Effector memory CD4-positive, alpha-beta T cell (primary cell): ENCODE data around the gene LRRC7.

Experiments
- DNase-seq, 3 donors: peaks; one replicate each; pipeline ENCODE4 v3.0.0-alpha.2; 2020
- H3K27ac ChIP-seq: 2 replicates; pipeline ENCODE4 v1.7.0; 2013; ENCODE audit warnings: mild to moderate bottlenecking, low read length, moderate library complexity; ENCODE audit not compliant: insufficient read depth, poor library complexity, severe bottlenecking
- H3K27me3 ChIP-seq: replicated peaks from 2 replicates; pipeline ENCODE4 v1.7.0; 2013; ENCODE audit warnings: mild to moderate bottlenecking, low read length; ENCODE audit not compliant: insufficient read depth, control insufficient read depth, poor library complexity, severe bottlenecking
- H3K36me3 ChIP-seq: 2 replicates; pipeline ENCODE4 v1.7.0; 2013; ENCODE audit warnings: mild to moderate bottlenecking, low read length, moderate library complexity; ENCODE audit not compliant: control insufficient read depth, insufficient read depth
- H3K4me1 ChIP-seq: 2 replicates; pipeline ENCODE4 v1.7.0; 2013; ENCODE audit warnings: low read length, mild to moderate bottlenecking; ENCODE audit not compliant: control insufficient read depth, insufficient read depth, poor library complexity, severe bottlenecking
- H3K4me3 ChIP-seq: 2 replicates; pipeline ENCODE4 v1.7.0; 2013; ENCODE audit warnings: low read length, low read depth, mild to moderate bottlenecking; ENCODE audit not compliant: insufficient read depth, poor library complexity, severe bottlenecking
- H3K9me3 ChIP-seq: 2 replicates; pipeline ENCODE4 v1.7.0; 2013; ENCODE audit warnings: mild to moderate bottlenecking, low read length, moderate library complexity; ENCODE audit not compliant: control insufficient read depth

The LRRC7 gene

GRCh38 chr1:69791311-69791710, 223.6 kb downstream of the LRRC7 start:
- Histone ChIP-seq H3K4me3 (no peak overlapping the region), H3K4me1 (no peaks in the 10 kb centered on the region), H3K27ac (no peak overlapping the region), H3K36me3 (no peaks in the 10 kb centered on the region), H3K27me3 (no peaks in the 10 kb centered on the region), H3K9me3 (no peaks in the 10 kb centered on the region)
- DNase-seq: no peak

- H3K27ac ChIP-seq: no peak overlapping the region
- DNase-seq: no peak
- no peaks in the 10 kb centered on the region for H3K36me3 ChIP-seq
- H3K4me1 ChIP-seq: no peaks in the 10 kb centered on the region
- no peaks in the 10 kb centered on the region for H3K27me3 ChIP-seq
- H3K9me3 ChIP-seq: no peaks in the 10 kb centered on the region
- no peak overlapping the region for H3K4me3 ChIP-seq
Measured at GRCh38 chr1:69794831-69795230, 227.1 kb downstream of the LRRC7 start.

GRCh38 chr1:69814926-69815325, 247.2 kb downstream of the LRRC7 start:
- Histone ChIP-seq H3K9me3 (no peaks in the 10 kb centered on the region), H3K36me3 (no peaks in the 10 kb centered on the region), H3K4me1 (no peaks in the 10 kb centered on the region), H3K27me3 (no peaks in the 10 kb centered on the region), H3K4me3 (no peak overlapping the region), H3K27ac (no peak overlapping the region)
- no peak for DNase-seq

GRCh38 chr1:69824932-69825331, 257.2 kb downstream of the LRRC7 start:
- no peak for DNase-seq

GRCh38 chr1:69827732-69828131, 260.0 kb downstream of the LRRC7 start:
- Histone ChIP-seq H3K9me3 (no peaks in the 10 kb centered on the region), H3K4me1 (no peaks in the 10 kb centered on the region), H3K36me3 (no peaks in the 10 kb centered on the region), H3K4me3 (no peak overlapping the region), H3K27ac (no peak overlapping the region), H3K27me3 (no peaks in the 10 kb centered on the region)
- DNase-seq: no peak

More at GRCh38 chr1:69824932-69825331, 257.2 kb downstream of the LRRC7 start:
- no peaks in the 10 kb centered on the region for H3K27me3 ChIP-seq
- no peaks in the 10 kb centered on the region for H3K4me1 ChIP-seq
- no peaks in the 10 kb centered on the region for H3K9me3 ChIP-seq
- no peaks in the 10 kb centered on the region for H3K36me3 ChIP-seq
- no peak overlapping the region for H3K4me3 ChIP-seq
- no peak overlapping the region for H3K27ac ChIP-seq

- no peaks in the 10 kb centered on the region for H3K4me1 ChIP-seq
- H3K4me3 ChIP-seq: no peak overlapping the region
- no peak overlapping the region for H3K27ac ChIP-seq
- no peaks in the 10 kb centered on the region for H3K36me3 ChIP-seq
- no peaks in the 10 kb centered on the region for H3K9me3 ChIP-seq
- DNase-seq: no peak
- H3K27me3 ChIP-seq: no peaks in the 10 kb centered on the region
Measured at GRCh38 chr1:69833536-69833935, 265.8 kb downstream of the LRRC7 start.

- Histone ChIP-seq H3K27me3 (no peaks in the 10 kb centered on the region), H3K36me3 (no peaks in the 10 kb centered on the region), H3K27ac (no peak overlapping the region), H3K4me3 (no peak overlapping the region), H3K9me3 (no peaks in the 10 kb centered on the region), H3K4me1 (no peaks in the 10 kb centered on the region)
- DNase-seq: no peak
Measured at GRCh38 chr1:69834336-69834735, 266.6 kb downstream of the LRRC7 start.

GRCh38 chr1:69835955-69836354, 268.2 kb downstream of the LRRC7 start:
- no peaks in the 10 kb centered on the region for H3K9me3 ChIP-seq
- no peak overlapping the region for H3K4me3 ChIP-seq
- no peaks in the 10 kb centered on the region for H3K27me3 ChIP-seq
- DNase-seq: no peak
- H3K36me3 ChIP-seq: no peaks in the 10 kb centered on the region
- no peaks in the 10 kb centered on the region for H3K4me1 ChIP-seq
- no peak overlapping the region for H3K27ac ChIP-seq

- no peaks in the 10 kb centered on the region for H3K9me3 ChIP-seq
- no peaks in the 10 kb centered on the region for H3K36me3 ChIP-seq
- no peak for DNase-seq
- H3K27ac ChIP-seq: no peak overlapping the region
- no peaks in the 10 kb centered on the region for H3K27me3 ChIP-seq
- no peak overlapping the region for H3K4me3 ChIP-seq
- H3K4me1 ChIP-seq: no peaks in the 10 kb centered on the region
Measured at GRCh38 chr1:69836971-69837636, 269.4 kb downstream of the LRRC7 start.

GRCh38 chr1:69842326-69842725, 274.6 kb downstream of the LRRC7 start:
- Histone ChIP-seq H3K4me1 (no peaks in the 10 kb centered on the region), H3K4me3 (no peak overlapping the region), H3K27ac (no peak overlapping the region), H3K36me3 (no peaks in the 10 kb centered on the region), H3K9me3 (no peaks in the 10 kb centered on the region), H3K27me3 (no peaks in the 10 kb centered on the region)
- no peak for DNase-seq
